HG03066 (cell line): ENCODE results near the gene NLGN4Y.

Source experiments
- ATAC-seq: cut with Tn5 transposase; IDR thresholded peaks from one replicate; pipeline ENCODE4 v1.9.1; 2021; ENCODE audit warnings: low read depth; ENCODE audit not compliant: unreplicated experiment

Gene NLGN4Y

GRCh38 chrY:14524272-14525231, at the start of gene NLGN4Y:
Gene NLGN4Y (plus strand): TSS chrY:14524529. CDS start chrY:14622120, 97,591 bp downstream.
- ATAC-seq, result peak; percentile 57

- no peak for ATAC-seq
These were observed 38.4 kb upstream of the NLGN4Y start for GRCh38 chrY:14485935-14486334.

GRCh38 chrY:14490226-14490625, 34.1 kb upstream of the NLGN4Y start:
- no peak for ATAC-seq

DNA sequence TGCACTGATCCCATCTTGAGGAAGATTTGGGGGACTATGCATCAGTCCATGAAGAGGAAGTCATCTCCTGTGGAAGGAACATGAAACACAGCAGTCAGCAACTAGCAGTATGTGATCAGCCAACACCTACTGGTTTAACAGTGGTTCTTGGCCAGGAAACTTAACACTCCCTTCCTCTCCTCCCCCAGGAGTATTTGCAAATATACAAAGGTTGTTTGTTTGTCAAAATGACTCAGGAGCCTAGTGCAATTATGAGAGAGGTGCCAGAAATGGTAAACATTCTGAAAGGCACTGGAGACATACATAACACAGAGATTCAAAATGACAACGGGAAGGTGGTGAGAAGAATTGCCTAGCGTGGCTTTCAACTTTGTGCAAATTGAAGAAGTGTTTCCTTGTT, 26.3 kb upstream of the NLGN4Y start:
- ATAC-seq, result no peak

DNA sequence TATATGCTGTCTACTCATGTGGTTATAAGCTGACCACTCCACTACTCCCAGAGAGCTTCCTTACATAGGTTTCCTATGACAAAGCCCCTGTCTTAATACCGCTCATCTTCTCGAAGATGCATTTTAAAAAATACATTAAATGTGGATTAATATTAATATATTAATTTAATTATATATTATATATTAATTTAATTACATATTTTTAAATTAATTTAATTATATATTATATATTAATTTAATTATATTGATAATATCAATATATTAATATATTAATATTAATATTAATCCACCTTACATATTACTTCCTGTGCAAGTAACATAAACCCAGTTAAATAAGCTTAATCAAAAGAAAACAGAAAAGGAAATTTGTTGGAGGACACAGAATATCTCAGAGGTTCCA, 19.7 kb upstream of the NLGN4Y start:
- no peak for ATAC-seq

- no peak for ATAC-seq
These were observed 1.9 kb upstream of the NLGN4Y start for GRCh38 chrY:14522379-14522950.

GRCh38 chrY:14523491-14524271, 648 bp upstream of the NLGN4Y start:
- no peak for ATAC-seq

DNA sequence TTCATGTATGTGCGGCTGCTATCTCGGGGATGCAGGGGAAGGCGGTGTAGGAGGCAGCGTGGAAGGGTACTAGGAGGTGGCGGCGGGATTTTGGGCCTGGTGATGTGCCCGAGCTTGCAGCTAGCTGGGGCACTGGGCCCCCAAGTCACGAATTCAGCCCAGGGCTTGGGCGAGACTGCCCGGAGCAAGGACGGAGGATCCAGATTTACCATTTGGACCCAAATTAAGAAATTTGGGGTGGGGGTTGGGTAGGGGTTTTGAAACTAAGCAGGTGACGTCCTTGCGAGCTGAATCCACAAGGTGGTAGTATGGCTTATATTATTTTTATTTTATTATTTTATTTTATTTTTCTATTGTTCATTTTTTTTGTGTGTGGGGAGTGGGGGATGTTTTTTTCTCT, 986 bp downstream of the NLGN4Y start:
- ATAC-seq, result peak; percentile 16

- no peak for ATAC-seq
These were observed 4.0 kb downstream of the NLGN4Y start for GRCh38 chrY:14528361-14528760.

- no peak for ATAC-seq
These were observed 12.4 kb downstream of the NLGN4Y start for GRCh38 chrY:14536703-14537102.

DNA sequence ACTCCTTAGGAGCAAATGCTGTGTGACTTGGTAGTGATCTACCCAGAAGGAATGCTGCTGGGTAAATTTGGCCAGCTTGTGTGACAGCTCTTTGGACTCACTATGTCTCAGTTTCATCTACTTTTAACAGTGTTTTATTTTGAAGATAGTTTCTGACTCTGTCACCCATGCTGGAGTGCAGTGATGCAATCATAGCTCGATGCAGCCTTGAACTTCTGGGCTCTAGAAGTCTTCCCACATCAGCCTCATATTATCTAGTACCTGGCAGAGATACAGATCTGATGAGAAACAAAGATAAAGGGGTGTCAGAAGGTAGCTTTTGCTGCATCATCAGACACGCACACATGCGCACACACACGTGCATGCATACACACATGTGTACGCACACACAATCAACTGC, 19.2 kb downstream of the NLGN4Y start:
- ATAC-seq, result no peak

- no peak for ATAC-seq
These were observed 57.0 kb downstream of the NLGN4Y start for GRCh38 chrY:14581294-14581693.

- no peak for ATAC-seq
These were observed 62.4 kb downstream of the NLGN4Y start for GRCh38 chrY:14586725-14587124.

GRCh38 chrY:14601372-14601771, 77.0 kb downstream of the NLGN4Y start:
- no peak for ATAC-seq

- no peak for ATAC-seq
These were observed 93.3 kb downstream of the NLGN4Y start for GRCh38 chrY:14617625-14618024.

DNA sequence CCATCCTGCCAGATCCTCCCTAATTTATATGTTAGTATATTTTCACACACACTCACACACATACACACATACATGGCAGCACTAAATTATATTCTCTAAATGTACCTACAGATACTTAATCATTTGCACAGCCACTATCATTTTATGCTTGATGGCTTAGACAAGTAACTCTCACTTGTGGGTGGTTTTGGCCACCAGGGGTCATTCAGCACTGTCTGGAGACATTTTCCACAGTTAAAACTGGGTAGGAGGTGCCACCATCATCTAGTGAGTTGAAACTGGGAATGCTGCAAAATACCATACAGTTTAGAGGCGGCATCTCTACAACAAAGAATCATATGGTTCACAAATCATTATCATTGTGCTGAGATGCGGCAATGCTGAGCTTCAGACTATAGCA, 94.2 kb downstream of the NLGN4Y start:
- ATAC-seq, result no peak

GRCh38 chrY:14628208-14628607, 103.9 kb downstream of the NLGN4Y start:
- no peak for ATAC-seq

DNA sequence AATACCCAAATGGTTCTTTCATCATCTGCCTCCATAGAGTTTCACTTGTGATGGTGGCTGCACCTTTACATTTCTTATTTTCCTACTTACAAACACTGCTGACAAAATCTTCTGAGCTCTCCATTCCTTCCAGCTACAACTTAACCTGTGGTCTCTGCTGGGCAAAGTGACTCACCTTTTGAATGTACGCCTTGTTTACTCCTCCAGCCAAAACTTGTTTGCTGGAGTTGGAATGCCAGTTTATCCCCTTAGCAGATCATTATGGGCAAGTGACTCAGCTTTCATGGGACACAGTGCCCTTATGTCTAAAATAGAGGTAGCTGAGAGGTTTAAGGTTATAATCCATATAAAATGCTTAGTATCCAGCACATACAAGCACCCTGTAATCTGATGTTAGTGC, 107.3 kb downstream of the NLGN4Y start:
- no peak for ATAC-seq

DNA sequence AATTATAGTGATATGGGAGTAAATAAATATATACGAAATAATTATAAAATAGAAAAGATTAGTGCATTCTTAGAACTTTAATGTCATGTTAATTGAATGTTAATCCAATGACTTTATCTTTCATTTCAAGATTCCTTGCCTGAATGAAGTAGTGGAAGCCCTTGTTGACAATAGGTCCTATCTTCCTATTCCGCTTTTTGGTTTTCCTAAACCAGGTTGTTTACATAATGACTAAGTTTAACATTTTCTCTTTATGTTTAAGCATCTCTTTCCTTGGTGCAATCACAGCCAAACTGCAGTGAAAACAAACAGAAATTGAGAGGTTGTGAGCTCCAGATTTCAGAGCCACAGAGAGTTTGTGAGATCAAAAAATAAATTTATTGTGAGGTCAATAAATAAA, 109.4 kb downstream of the NLGN4Y start:
- no peak for ATAC-seq

- ATAC-seq, result no peak
These were observed 110.6 kb downstream of the NLGN4Y start for GRCh38 chrY:14634954-14635353.

DNA sequence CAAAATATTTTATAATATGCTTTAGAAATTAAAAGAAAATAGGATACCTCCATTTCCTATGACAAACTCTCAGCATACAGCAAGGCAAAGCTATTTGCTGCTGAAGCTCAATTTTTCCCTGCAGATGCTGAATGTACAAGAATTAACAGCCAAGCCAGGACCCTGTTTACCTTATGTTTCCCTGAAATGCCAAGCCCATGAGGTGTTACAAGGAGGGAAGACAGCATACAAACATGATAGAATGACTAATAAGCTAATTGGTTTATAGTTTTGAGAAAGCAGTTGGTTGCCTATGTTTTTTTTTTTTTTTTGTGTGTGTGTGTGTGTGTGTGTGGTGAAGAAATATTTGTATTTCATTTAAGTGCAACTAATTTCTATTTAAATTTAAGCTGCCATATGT, 113.2 kb downstream of the NLGN4Y start:
- ATAC-seq, result no peak
